GM19023 (cell line): ENCODE results near the gene OPRL1.

ENCODE experiments used
- ATAC-seq: cut with Tn5 transposase; IDR thresholded peaks from one replicate; pipeline ENCODE4 v1.9.1; 2021; ENCODE audit warnings: mild to moderate bottlenecking, moderate library complexity; ENCODE audit not compliant: unreplicated experiment

OPRL1 gene

GRCh38 chr20:64042054-64042781, 37.7 kb upstream of the OPRL1 start:
- ATAC-seq: no peak

- no peak for ATAC-seq
Measured at GRCh38 chr20:64043768-64044167, 36.1 kb upstream of the OPRL1 start.

- no peak for ATAC-seq
Measured at GRCh38 chr20:64044484-64045247, 35.2 kb upstream of the OPRL1 start.

GRCh38 chr20:64045346-64046011, 34.4 kb upstream of the OPRL1 start:
- no peak for ATAC-seq

- no peak for ATAC-seq
Measured at GRCh38 chr20:64047046-64047389, 32.9 kb upstream of the OPRL1 start.

- ATAC-seq: no peak
Measured at GRCh38 chr20:64047968-64048401, 31.9 kb upstream of the OPRL1 start.

- no peak for ATAC-seq
Measured at GRCh38 chr20:64048402-64049044, 31.4 kb upstream of the OPRL1 start.

- no peak for ATAC-seq
Measured at GRCh38 chr20:64049060-64049877, 30.6 kb upstream of the OPRL1 start, which contains the start of gene SOX18. TSS of gene SOX18 (minus strand) at chr20:64049639. CDS start at chr20:64049516, 123 bp downstream.

GRCh38 chr20:64049878-64050260, 30.0 kb upstream of the OPRL1 start:
- no peak for ATAC-seq

GRCh38 chr20:64050261-64051032, 29.4 kb upstream of the OPRL1 start:
- ATAC-seq: no peak

- ATAC-seq: no peak
Measured at GRCh38 chr20:64051033-64051452, 28.8 kb upstream of the OPRL1 start.

GRCh38 chr20:64051561-64052325, 28.1 kb upstream of the OPRL1 start:
- ATAC-seq: no peak

GRCh38 chr20:64052326-64052722, 27.6 kb upstream of the OPRL1 start:
- ATAC-seq: no peak

GRCh38 chr20:64052987-64053840, 26.7 kb upstream of the OPRL1 start:
- no peak for ATAC-seq

GRCh38 chr20:64053841-64054661, 25.8 kb upstream of the OPRL1 start:
- no peak for ATAC-seq

GRCh38 chr20:64055396-64055892, 24.4 kb upstream of the OPRL1 start:
- no peak for ATAC-seq
